ENCODE results near the gene ITPKB.
"Not testable (repeated sequence)": the region's sequence is repeated elsewhere in the genome, so short reads cannot be mapped to it uniquely, and the experiment has no call there.

The ITPKB gene

DNA sequence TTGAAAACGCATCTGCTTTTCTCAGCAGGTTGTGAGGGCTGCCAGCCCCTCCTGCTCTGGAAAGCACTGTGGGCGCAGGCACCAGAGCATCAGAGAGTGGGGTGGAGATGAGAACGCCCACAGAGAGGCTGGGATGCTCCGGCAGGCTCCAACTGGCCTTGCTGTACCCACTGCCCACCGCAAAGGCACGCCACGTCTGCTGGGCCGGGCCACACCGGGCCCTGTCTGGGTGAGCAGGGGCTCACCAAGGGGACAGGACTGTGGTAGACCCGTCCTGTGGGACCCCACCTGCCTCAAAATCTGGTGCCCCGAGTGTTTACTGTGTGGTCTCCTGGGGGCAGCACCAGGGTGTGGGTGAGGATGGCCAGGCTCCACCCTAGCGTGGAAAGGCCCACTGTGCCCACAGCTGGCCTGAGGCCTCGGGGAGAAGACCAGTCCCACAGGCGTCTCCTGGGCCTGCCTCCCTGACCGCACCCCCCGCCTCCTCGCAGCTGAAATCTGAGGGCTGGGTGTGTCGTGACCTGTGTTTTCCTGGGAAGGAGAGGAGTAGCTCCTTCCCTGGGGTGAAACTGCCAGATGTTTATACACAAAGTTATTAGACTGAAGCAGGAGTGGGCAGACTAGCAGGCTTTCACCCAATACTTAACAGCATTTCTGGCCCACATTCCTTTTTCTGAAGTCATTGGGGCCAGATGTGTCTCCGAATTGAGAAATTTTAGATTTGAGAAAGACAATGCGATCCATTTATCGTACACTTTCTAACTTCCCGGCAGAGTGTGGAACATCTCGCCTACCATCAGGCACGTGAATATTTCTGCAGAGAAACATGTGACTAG lies 136.7 kb downstream of the ITPKB start:
- no peak for DNase-seq
- H3K4me3 ChIP-seq (ENCODE audit: low read depth, low read length): no peak overlapping the region
- no peaks in the 10 kb centered on the region for H3K9me3 ChIP-seq (ENCODE audit: severe bottlenecking)
- H3K36me3 ChIP-seq: no peaks in the 10 kb centered on the region
- TF ChIP-seq, protein P1, sequence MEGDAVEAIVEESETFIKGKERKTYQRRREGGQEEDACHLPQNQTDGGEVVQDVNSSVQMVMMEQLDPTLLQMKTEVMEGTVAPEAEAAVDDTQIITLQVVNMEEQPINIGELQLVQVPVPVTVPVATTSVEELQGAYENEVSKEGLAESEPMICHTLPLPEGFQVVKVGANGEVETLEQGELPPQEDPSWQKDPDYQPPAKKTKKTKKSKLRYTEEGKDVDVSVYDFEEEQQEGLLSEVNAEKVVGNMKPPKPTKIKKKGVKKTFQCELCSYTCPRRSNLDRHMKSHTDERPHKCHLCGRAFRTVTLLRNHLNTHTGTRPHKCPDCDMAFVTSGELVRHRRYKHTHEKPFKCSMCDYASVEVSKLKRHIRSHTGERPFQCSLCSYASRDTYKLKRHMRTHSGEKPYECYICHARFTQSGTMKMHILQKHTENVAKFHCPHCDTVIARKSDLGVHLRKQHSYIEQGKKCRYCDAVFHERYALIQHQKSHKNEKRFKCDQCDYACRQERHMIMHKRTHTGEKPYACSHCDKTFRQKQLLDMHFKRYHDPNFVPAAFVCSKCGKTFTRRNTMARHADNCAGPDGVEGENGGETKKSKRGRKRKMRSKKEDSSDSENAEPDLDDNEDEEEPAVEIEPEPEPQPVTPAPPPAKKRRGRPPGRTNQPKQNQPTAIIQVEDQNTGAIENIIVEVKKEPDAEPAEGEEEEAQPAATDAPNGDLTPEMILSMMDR (IDR thresholded peaks at IDR 0.05; ENCODE audit: low read depth, low read length): no peak
- no peaks in the 10 kb centered on the region for H3K27me3 ChIP-seq (ENCODE audit: insufficient read depth, low read depth, severe bottlenecking)
- H3K27ac ChIP-seq: no peak overlapping the region

GRCh38 chr1:226601456-226601855 lies 137.6 kb downstream of the ITPKB start:
- Histone ChIP-seq H3K27ac (no peak overlapping the region), H3K4me3 (ENCODE audit: low read depth, low read length) (no peak overlapping the region), H3K9me3 (ENCODE audit: severe bottlenecking) (no peaks in the 10 kb centered on the region), H3K27me3 (ENCODE audit: insufficient read depth, low read depth, severe bottlenecking) (no peaks in the 10 kb centered on the region), H3K36me3 (no peaks in the 10 kb centered on the region)
- no peak for DNase-seq
- TF ChIP-seq, protein P1 (IDR thresholded peaks at IDR 0.05; ENCODE audit: low read depth, low read length): no peak

- Histone ChIP-seq H3K36me3 (no peaks in the 10 kb centered on the region), H3K27ac (no peak overlapping the region), H3K9me3 (ENCODE audit: severe bottlenecking) (no peaks in the 10 kb centered on the region), H3K4me3 (ENCODE audit: low read depth, low read length) (no peak overlapping the region), H3K27me3 (ENCODE audit: insufficient read depth, low read depth, severe bottlenecking) (no peaks in the 10 kb centered on the region)
- DNase-seq: no peak
- TF ChIP-seq, protein P1 (IDR thresholded peaks at IDR 0.05; ENCODE audit: low read depth, low read length): no peak
These were observed 138.8 kb downstream of the ITPKB start for GRCh38 chr1:226600254-226600653.

DNA sequence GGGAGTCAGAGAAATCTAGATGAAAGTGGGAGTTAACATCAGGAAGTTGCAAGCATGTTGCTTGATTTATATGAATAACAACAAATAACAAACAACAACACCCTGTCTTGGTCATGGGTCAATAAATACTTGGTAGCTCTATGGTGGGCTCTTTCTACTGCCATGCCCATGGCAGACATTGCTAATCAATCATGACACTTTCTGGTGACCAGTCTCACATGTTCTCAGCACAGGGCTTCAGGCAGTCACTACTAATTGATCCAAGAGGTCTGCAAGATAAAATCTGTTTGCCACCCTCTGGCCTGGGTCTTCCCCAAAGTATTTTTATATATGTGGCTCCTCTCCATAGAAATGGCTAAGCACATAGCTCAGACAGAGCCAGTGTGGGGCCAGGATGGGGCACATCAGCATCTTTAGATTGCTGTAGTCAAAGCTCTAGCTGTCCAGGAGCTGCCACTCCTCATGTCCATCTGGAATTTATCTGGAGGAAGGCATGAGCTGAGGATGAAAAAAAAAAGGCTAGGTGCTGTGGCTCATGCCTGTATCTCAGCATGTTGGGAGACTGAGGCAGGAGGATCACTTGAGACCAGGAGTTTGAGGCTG lies 139.3 kb downstream of the ITPKB start:
- H3K9me3 ChIP-seq (ENCODE audit: severe bottlenecking): no peaks in the 10 kb centered on the region
- no peak for DNase-seq
- H3K4me3 ChIP-seq (ENCODE audit: low read depth, low read length): no peak overlapping the region
- TF ChIP-seq, protein P1 (IDR thresholded peaks at IDR 0.05; ENCODE audit: low read depth, low read length): no peak
- no peaks in the 10 kb centered on the region for H3K36me3 ChIP-seq
- no peaks in the 10 kb centered on the region for H3K27me3 ChIP-seq (ENCODE audit: insufficient read depth, low read depth, severe bottlenecking)
- no peak overlapping the region for H3K27ac ChIP-seq

DNA sequence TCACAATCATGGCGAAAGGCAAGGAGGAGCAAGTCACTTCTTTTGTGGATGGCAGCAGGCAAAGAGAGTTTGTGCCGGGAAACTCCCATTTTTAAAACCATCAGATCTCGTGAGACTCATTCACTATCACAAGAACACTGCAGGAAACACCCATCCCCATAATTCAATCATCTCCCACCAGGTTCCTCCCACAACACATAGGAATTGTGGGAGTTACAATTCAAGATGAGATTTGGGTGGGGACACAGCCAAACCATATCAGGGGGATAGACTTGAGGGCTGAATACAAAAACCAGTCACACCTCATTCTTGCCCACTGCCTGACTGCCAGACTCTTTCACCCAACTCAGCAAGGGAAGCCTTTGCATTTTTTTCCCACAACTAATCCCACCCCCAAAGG lies 140.1 kb downstream of the ITPKB start:
- DNase-seq; H3K9me3 ChIP-seq (ENCODE audit: severe bottlenecking): not testable (repeated sequence)

DNA sequence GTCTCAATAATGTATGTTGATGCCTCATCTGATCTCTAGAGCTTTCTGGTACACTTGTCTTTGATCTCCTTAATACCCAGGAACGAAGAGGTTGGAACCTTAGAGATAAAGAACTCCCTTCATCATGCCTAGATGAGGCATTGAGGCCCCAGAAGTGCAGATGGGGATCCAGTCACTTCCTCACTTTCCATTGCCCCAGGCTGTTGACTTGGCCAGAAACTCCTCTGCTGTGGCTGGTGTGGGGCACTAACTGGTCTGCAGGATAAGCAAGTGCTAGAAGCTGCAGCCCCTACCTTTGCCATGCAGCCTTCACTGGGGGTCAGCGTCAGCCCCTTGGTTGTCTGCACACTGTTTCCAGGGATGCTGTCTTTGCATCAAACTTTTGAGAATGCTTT lies 140.6 kb downstream of the ITPKB start:
- no peaks in the 10 kb centered on the region for H3K36me3 ChIP-seq
- no peaks in the 10 kb centered on the region for H3K9me3 ChIP-seq (ENCODE audit: severe bottlenecking)
- no peak overlapping the region for H3K4me3 ChIP-seq (ENCODE audit: low read depth, low read length)
- TF ChIP-seq, protein P1 (IDR thresholded peaks at IDR 0.05; ENCODE audit: low read depth, low read length): no peak
- H3K27ac ChIP-seq: no peak overlapping the region
- DNase-seq: no peak
- H3K27me3 ChIP-seq (ENCODE audit: insufficient read depth, low read depth, severe bottlenecking): no peaks in the 10 kb centered on the region

More for the DNA sequence above, 140.1 kb downstream of the ITPKB start:
- H3K27me3 ChIP-seq (ENCODE audit: insufficient read depth, low read depth, severe bottlenecking); H3K4me3 ChIP-seq (ENCODE audit: low read depth, low read length); H3K36me3 ChIP-seq; H3K27ac ChIP-seq: not testable (repeated sequence)

Measured in WERI-Rb-1 (cell line).